ENCODE measurements around the gene DAZAP1.
A peak's percentile ranks its signal among the peaks of the same experiment; 100 is the strongest.

Gene DAZAP1

GRCh38 chr19:1407528-1408299 is at the start of gene DAZAP1:
TSS of gene DAZAP1 (plus strand) at chr19:1407586. CDS start at chr19:1407774, 188 bp downstream.
- H3K27ac ChIP-seq: peak within 1 kb of the TSS; percentile 98
- TF ChIP-seq ZFX (IDR thresholded peaks at IDR 0.05; ENCODE audit: borderline replicate concordance) (no peak), CTCF (IDR thresholded peaks at IDR 0.05) (no peak)

- no peak overlapping the region for H3K27ac ChIP-seq
- no peak for TF ChIP-seq ZFX (IDR thresholded peaks at IDR 0.05; ENCODE audit: borderline replicate concordance)
- TF ChIP-seq CTCF (IDR thresholded peaks at IDR 0.05): no peak
Measured at GRCh38 chr19:1360126-1360817, 47.1 kb upstream of the DAZAP1 start.

- no peak for TF ChIP-seq ZFX (IDR thresholded peaks at IDR 0.05; ENCODE audit: borderline replicate concordance)
- TF ChIP-seq CTCF (IDR thresholded peaks at IDR 0.05): no peak
- H3K27ac ChIP-seq: no peak overlapping the region
Measured at GRCh38 chr19:1360818-1361461, 46.4 kb upstream of the DAZAP1 start.

GRCh38 chr19:1361601-1362386 is 45.6 kb upstream of the DAZAP1 start:
- TF ChIP-seq CTCF (IDR thresholded peaks at IDR 0.05): no peak
- no peak for TF ChIP-seq ZFX (IDR thresholded peaks at IDR 0.05; ENCODE audit: borderline replicate concordance)
- no peak overlapping the region for H3K27ac ChIP-seq

- H3K27ac ChIP-seq: no peak overlapping the region
- no peak for TF ChIP-seq CTCF (IDR thresholded peaks at IDR 0.05)
- TF ChIP-seq ZFX (IDR thresholded peaks at IDR 0.05; ENCODE audit: borderline replicate concordance): no peak
Measured at GRCh38 chr19:1362387-1363257, 44.8 kb upstream of the DAZAP1 start.

- TF ChIP-seq CTCF (IDR thresholded peaks at IDR 0.05) (no peak), ZFX (IDR thresholded peaks at IDR 0.05; ENCODE audit: borderline replicate concordance) (no peak)
- H3K27ac ChIP-seq: no peak overlapping the region
Measured at GRCh38 chr19:1363599-1363998, 43.8 kb upstream of the DAZAP1 start.

Data from 22Rv1 (cell line).